Parathyroid adenoma (tissue), 2 donors: ENCODE measurements around the gene KLF7.
A peak's percentile ranks its signal among the peaks of the same experiment; 100 is the strongest.

Experiments used
- H2AFZ ChIP-seq: fragments of 300-600 bp; sonication (generic); one replicate; pipeline ENCODE4 v1.7.0; 2017; ENCODE audit warnings: antibody characterized with exemption, mild to moderate bottlenecking
- H3K27ac ChIP-seq: fragments of 300-600 bp; sonication (generic); one replicate; pipeline ENCODE4 v1.7.0; 2017
- H3K27me3 ChIP-seq: fragments of 300-600 bp; sonication (generic); one replicate; pipeline ENCODE4 v1.7.0; 2017; ENCODE audit warnings: low read length; ENCODE audit not compliant: control insufficient read depth, insufficient read depth
- H3K36me3 ChIP-seq: fragments of 300-600 bp; sonication (generic); one replicate; pipeline ENCODE4 v1.7.0; 2017; ENCODE audit warnings: low read length; ENCODE audit not compliant: control insufficient read depth, insufficient read depth
- H3K4me1 ChIP-seq: fragments of 300-600 bp; sonication (generic); one replicate; pipeline ENCODE4 v1.7.0; 2017; ENCODE audit warnings: control low read depth
- H3K4me2 ChIP-seq: fragments of 300-600 bp; sonication (generic); one replicate; pipeline ENCODE4 v1.7.0; 2017; ENCODE audit warnings: low read length
- H3K4me3 ChIP-seq: fragments of 300-600 bp; sonication (generic); one replicate; pipeline ENCODE4 v1.7.0; 2017; ENCODE audit warnings: low read depth, low read length
- H3K79me2 ChIP-seq: fragments of 300-600 bp; sonication (generic); one replicate; pipeline ENCODE4 v1.7.0; 2017; ENCODE audit warnings: control low read depth
- H3K9ac ChIP-seq: fragments of 300-600 bp; sonication (generic); one replicate; pipeline ENCODE4 v1.7.0; 2017; ENCODE audit warnings: mild to moderate bottlenecking
- H3K9me3 ChIP-seq: fragments of 300-600 bp; sonication (generic); one replicate; pipeline ENCODE4 v1.7.0; 2017; ENCODE audit warnings: low read length; ENCODE audit not compliant: control insufficient read depth
- TF ChIP-seq, protein P1 (sequence below): fragments of 300-600 bp; sonication (generic); IDR thresholded peaks from one replicate; pipeline ENCODE4 v1.7.0; 2017; ENCODE audit warnings: antibody characterized with exemption, mild to moderate bottlenecking
- donor health status: primary hyperparathyroidism.

Gene KLF7

DNA sequence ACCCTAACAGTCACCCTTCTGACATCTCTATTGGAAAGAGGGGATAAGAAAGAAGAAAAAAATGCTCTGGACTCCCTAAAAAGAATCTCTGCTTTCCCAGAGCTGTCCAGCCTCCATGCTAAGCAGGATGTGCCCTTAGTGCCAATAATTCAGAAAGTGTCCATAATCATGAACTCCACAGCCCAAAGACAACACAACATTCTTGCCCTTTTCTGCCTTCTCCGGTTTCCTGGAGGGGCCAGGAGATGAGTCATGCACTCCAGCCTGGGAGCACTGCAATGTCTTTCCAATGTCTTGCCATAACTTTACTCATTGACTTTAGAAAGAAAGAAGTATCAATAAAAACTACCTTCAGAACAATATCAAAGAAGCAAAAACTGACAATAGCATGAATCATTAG is 44.0 kb downstream of the KLF7 start:
- peak overlapping the region; percentile 6 for H3K27ac ChIP-seq
- no peaks in the 10 kb centered on the region for H3K27me3 ChIP-seq
- H3K4me3 ChIP-seq = no peak overlapping the region
- H3K36me3 ChIP-seq = no peaks in the 10 kb centered on the region
- no peak overlapping the region for H3K4me2 ChIP-seq
- H3K79me2 ChIP-seq = no peaks in the 10 kb centered on the region
- H3K9ac ChIP-seq = no peak overlapping the region
- H3K4me1 ChIP-seq = no peaks in the 10 kb centered on the region
- TF ChIP-seq, protein P1, sequence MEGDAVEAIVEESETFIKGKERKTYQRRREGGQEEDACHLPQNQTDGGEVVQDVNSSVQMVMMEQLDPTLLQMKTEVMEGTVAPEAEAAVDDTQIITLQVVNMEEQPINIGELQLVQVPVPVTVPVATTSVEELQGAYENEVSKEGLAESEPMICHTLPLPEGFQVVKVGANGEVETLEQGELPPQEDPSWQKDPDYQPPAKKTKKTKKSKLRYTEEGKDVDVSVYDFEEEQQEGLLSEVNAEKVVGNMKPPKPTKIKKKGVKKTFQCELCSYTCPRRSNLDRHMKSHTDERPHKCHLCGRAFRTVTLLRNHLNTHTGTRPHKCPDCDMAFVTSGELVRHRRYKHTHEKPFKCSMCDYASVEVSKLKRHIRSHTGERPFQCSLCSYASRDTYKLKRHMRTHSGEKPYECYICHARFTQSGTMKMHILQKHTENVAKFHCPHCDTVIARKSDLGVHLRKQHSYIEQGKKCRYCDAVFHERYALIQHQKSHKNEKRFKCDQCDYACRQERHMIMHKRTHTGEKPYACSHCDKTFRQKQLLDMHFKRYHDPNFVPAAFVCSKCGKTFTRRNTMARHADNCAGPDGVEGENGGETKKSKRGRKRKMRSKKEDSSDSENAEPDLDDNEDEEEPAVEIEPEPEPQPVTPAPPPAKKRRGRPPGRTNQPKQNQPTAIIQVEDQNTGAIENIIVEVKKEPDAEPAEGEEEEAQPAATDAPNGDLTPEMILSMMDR = no peak
- H2AFZ ChIP-seq = no peak overlapping the region
- H3K9me3 ChIP-seq = no peaks in the 10 kb centered on the region

DNA sequence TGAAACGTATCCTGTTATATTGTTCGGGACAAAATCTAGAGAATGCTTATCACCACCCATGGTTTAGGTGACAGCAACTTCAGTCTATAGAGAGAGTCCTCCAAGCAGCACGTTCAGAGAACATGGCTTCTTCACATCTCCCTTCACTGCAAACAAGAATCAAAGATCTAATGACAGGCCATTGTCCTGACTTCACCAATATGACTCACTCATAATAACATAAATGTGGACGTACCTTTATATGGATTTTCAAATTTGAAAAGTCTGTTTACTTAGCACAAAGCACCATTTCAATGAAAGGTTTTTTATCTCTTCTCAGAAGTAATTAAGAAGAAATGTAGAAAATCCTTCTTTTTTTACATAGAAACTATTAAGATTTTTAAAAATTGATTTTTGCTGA is 46.7 kb downstream of the KLF7 start:
- H3K9me3 ChIP-seq = no peaks in the 10 kb centered on the region
- no peak overlapping the region for H3K4me3 ChIP-seq
- TF ChIP-seq, protein P1 = no peak
- H3K9ac ChIP-seq = no peak overlapping the region
- H3K79me2 ChIP-seq = no peaks in the 10 kb centered on the region
- no peak overlapping the region for H3K4me2 ChIP-seq
- no peaks in the 10 kb centered on the region for H3K4me1 ChIP-seq
- H3K27me3 ChIP-seq = no peaks in the 10 kb centered on the region
- H3K36me3 ChIP-seq = no peaks in the 10 kb centered on the region
- H2AFZ ChIP-seq = no peak overlapping the region
- no peak overlapping the region for H3K27ac ChIP-seq

DNA sequence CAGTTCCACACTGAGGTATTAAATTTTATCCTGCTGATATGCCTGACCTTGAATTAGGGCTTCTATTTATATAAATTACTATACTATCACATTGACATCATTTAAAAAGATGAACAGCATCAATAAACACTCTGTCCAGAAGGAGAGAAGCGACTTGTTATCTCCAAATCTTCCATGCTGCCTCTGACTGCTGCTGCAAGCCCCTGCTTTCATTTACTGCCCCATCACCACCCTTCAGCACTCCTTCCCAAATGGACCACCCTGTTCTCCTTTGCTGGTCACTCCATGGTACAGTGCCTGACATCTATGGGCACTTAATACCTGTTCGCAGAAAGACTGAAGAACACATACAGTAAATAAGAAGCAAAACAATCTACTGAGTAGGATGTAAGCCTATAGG is 48.1 kb downstream of the KLF7 start:
- H2AFZ ChIP-seq = no peak overlapping the region
- no peaks in the 10 kb centered on the region for H3K9me3 ChIP-seq
- no peak overlapping the region for H3K4me2 ChIP-seq
- no peak overlapping the region for H3K27ac ChIP-seq
- no peaks in the 10 kb centered on the region for H3K4me1 ChIP-seq
- no peak overlapping the region for H3K4me3 ChIP-seq
- H3K36me3 ChIP-seq = no peaks in the 10 kb centered on the region
- no peak overlapping the region for H3K9ac ChIP-seq
- no peaks in the 10 kb centered on the region for H3K79me2 ChIP-seq
- TF ChIP-seq, protein P1 = no peak
- H3K27me3 ChIP-seq = no peaks in the 10 kb centered on the region

DNA sequence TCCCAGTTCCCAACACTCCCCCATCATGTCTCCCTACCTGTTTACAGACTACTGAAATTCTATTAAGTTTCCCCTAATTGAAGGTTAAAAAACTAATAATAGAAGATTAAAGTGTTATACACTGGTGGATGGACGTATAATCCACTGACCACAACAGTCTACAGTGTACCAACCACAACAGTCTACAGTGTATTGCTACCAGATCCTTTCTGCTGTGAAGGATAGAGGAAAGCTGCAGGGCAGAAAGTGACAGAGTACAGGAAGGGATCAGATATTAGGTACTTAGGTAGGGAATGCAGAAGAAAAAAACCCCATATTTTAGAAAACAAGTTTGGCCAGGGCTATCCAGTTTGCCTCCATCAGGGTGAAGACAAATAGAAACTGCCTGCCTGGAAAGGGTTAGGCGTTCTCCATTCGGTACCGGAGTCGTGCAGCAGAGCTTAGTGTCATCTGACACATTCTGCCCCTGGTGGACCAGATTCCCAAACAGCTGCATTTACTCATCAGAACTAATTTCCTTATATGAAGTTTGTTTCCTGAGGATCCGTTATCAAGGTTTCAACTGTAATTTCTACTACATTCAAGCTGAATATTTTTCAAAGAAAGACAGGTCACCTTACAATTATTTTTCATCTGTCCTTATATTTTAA is 49.9 kb downstream of the KLF7 start:
- Histone ChIP-seq H2AFZ (no peak overlapping the region), H3K4me1 (no peaks in the 10 kb centered on the region), H3K4me2 (no peak overlapping the region), H3K9me3 (no peaks in the 10 kb centered on the region), H3K79me2 (no peaks in the 10 kb centered on the region), H3K27me3 (no peaks in the 10 kb centered on the region), H3K27ac (no peak overlapping the region), H3K4me3 (no peak overlapping the region), H3K9ac (no peak overlapping the region), H3K36me3 (no peaks in the 10 kb centered on the region)
- TF ChIP-seq, protein P1 = no peak

DNA sequence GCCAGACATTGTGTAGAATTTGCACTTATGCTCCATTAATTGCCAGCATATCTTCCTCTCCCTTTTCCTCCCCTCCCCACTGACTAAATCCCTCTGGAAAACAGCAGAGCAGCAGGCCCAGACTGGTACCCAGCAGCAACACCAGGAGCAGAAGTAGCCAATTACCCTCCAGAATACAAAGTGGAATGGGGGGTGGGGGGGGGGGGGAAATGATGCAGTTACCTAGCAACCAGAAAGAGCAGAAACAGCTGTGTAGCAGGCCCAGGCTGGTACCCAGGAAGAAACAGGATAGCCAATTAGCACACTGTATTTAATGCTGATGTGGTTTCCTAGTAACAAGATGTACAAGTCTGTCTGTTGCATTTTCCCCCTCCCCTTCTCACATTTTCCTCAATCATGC is 52.3 kb downstream of the KLF7 start:
- no peaks in the 10 kb centered on the region for H3K79me2 ChIP-seq
- H3K4me2 ChIP-seq = no peak overlapping the region
- H3K36me3 ChIP-seq = no peaks in the 10 kb centered on the region
- H3K9ac ChIP-seq = no peak overlapping the region
- no peak overlapping the region for H2AFZ ChIP-seq
- no peaks in the 10 kb centered on the region for H3K4me1 ChIP-seq
- H3K4me3 ChIP-seq = no peak overlapping the region
- TF ChIP-seq, protein P1 = no peak
- no peak overlapping the region for H3K27ac ChIP-seq
- H3K27me3 ChIP-seq = no peaks in the 10 kb centered on the region
- H3K9me3 ChIP-seq = no peaks in the 10 kb centered on the region
